Measurements from ENCODE around the gene GPR89A.

GPR89A gene

DNA sequence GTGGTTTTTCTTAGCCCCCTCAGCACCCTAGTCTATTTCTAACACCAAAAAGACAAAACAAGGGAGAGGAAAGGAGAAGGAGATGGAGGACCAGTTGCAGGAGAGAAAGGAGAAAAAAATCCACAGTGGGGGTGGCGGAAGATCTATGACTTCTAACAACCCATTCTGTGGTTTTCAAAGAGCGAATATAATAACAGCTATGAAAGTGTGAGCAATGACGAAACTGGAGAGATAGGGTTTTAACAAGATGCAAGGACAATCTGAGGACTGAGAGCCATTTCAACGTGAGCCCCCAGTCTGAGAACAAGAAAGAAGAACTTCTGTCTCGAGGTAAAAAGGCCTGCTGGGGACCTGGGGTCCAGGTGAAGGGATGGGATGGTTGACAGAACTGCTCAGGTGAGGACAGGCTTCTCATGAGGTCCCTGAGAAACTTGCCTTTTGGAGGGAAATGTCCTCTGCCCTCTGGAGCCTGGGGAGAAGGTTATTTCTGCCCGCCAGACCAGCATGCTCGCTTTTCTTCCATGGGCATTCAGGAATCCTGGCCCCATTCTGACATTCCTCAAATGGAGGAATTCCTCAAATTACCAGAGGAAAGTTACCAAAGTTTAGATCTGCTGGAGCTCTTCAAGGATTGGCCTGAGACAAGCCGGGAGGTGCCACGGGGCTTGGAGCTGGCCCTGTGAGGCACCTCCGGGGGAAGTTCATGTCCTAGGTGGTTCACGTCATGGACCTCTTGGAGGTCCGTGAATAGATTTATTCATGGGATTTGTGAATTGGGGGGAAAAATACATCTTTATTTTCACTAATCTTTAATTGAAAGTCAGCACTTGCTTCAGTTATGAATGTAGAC lies 111.7 kb downstream of the GPR89A start, which contains the start of gene CD160:
Gene CD160 (plus strand): TSS at position 270 of the 850 bp plus-strand sequence. CDS start 8,829 bp downstream, outside the sequence.
- DNase-seq: no peak
